Bronchial epithelial cell (primary cell): ENCODE data around the gene RANBP6. TPM values are rescaled to one million over a fixed set of nuclear protein-coding genes. Genes with fewer than 3 reads are reported as not detected.

Experiments used
- DNase-seq: peaks from one replicate; pipeline ENCODE4 v3.0.0-alpha.2; 2010; ENCODE audit warnings: low read depth
- FAIRE-seq: peaks from 2 replicates; lab custom pipeline; 2011; peaks lifted over from hg19 to GRCh38; lab: Jason Lieb, UNC
- H3K27me3 ChIP-seq: 2 replicates; pipeline ENCODE4 v1.5.1; 2011; ENCODE audit warnings: low read length; ENCODE audit not compliant: control insufficient read depth, insufficient read depth
- H3K36me3 ChIP-seq: 2 replicates; pipeline ENCODE4 v1.5.1; 2011; ENCODE audit warnings: low read length; ENCODE audit not compliant: control insufficient read depth, insufficient read depth
- H3K4me3 ChIP-seq: 2 replicates; pipeline ENCODE4 v1.5.1; 2011; ENCODE audit warnings: mild to moderate bottlenecking, low read depth, low read length, control low read depth
- CTCF ChIP-seq: IDR thresholded peaks from 2 replicates; pipeline ENCODE4 v1.5.1; 2011; ENCODE audit warnings: mild to moderate bottlenecking, moderate library complexity, low read length, control low read depth, inconsistent platforms; ENCODE audit not compliant: insufficient read depth, severe bottlenecking
- total RNA-seq: library from RNA; depleted of rRNA; stranded (reverse); fragments of >200 nt; gene quantifications from 2 replicates; pipeline ENCODE4 v1.2.1, GENCODE V29; 2014

RANBP6 gene
- total RNA-seq, 1 donor from 2014 or later = 19.5 TPM

GRCh38 chr9:6051511-6051950 is 36.1 kb upstream of the RANBP6 start:
- Histone ChIP-seq H3K4me3 (no peak overlapping the region), H3K36me3 (no peaks in the 10 kb centered on the region), H3K27me3 (no peaks in the 10 kb centered on the region)
- FAIRE-seq = no peak
- no peak for TF ChIP-seq CTCF
- no peak for DNase-seq

- no peak for FAIRE-seq
- TF ChIP-seq CTCF = peak; percentile 65
- no peak overlapping the region for H3K4me3 ChIP-seq
- no peaks in the 10 kb centered on the region for H3K36me3 ChIP-seq
- H3K27me3 ChIP-seq = peaks cover 2% of the 10 kb centered on the region
- DNase-seq = peak; percentile 51
These were observed 34.4 kb upstream of the RANBP6 start for GRCh38 chr9:6049798-6050197.

GRCh38 chr9:6048039-6048438 is 32.6 kb upstream of the RANBP6 start:
- TF ChIP-seq CTCF = no peak
- DNase-seq (no peak), FAIRE-seq (no peak)
- Histone ChIP-seq H3K27me3 (peaks cover 2% of the 10 kb centered on the region), H3K36me3 (no peaks in the 10 kb centered on the region), H3K4me3 (no peak overlapping the region)

- TF ChIP-seq CTCF = no peak
- H3K4me3 ChIP-seq = no peak overlapping the region
- DNase-seq (no peak), FAIRE-seq (no peak)
- H3K27me3 ChIP-seq = peaks cover 2% of the 10 kb centered on the region
- H3K36me3 ChIP-seq = no peaks in the 10 kb centered on the region
These were observed 31.6 kb upstream of the RANBP6 start for GRCh38 chr9:6047020-6047419.

- no peak for DNase-seq
- H3K36me3 ChIP-seq = no peaks in the 10 kb centered on the region
- no peak overlapping the region for H3K4me3 ChIP-seq
- no peak for TF ChIP-seq CTCF
- peak; percentile 92 for FAIRE-seq
- H3K27me3 ChIP-seq = peaks cover 2% of the 10 kb centered on the region
These were observed 29.9 kb upstream of the RANBP6 start for GRCh38 chr9:6045364-6045763.

GRCh38 chr9:6040077-6040476 is 24.7 kb upstream of the RANBP6 start:
- FAIRE-seq = no peak
- TF ChIP-seq CTCF = no peak

More at GRCh38 chr9:6040077-6040476, 24.7 kb upstream of the RANBP6 start:
- no peak for DNase-seq
- Histone ChIP-seq H3K4me3 (no peak overlapping the region), H3K36me3 (no peaks in the 10 kb centered on the region), H3K27me3 (no peaks in the 10 kb centered on the region)
